ENCODE measurements around the gene SH3PXD2A. TPM values are rescaled to one million over a fixed set of nuclear protein-coding genes. Genes with fewer than 3 reads are reported as not detected.

The SH3PXD2A gene
- total RNA-seq, 5 donors from 2014 or later (not counting 1 experiment from before 2014, with no cell fraction given): 5.8 to 11.8 (median 9.8) TPM

- WGBS (ENCODE audit: insufficient coverage): 97% methylated on average over 4 of the region's 5 CpGs
- ATAC-seq (replicated peaks in 1 of 4) (no peak), DNase-seq (no peak)
- Mint-ChIP-seq H3K4me1 (peaks cover 8 to 13% (median 10%) of the 10 kb centered on the region in 3 donors), H3K36me3 (no peaks in the 10 kb centered on the region), H3K9me3 (no peaks in the 10 kb centered on the region), H3K4me3 (no peak overlapping the region), H3K27me3 (peaks cover 0 to 1% of the 10 kb centered on the region in 2 donors), H3K27ac (no peak overlapping the region)
- no peak overlapping the region for H3K27ac ChIP-seq (ENCODE audit: low read length)
- ChIA-PET POLR2A (no interaction called here), CTCF (interaction anchor here (0.6 to 0.7 kb wide), 2 partner anchors 25 to 365 kb away, joined by 3 read pairs; no protein-coding TSS in a partner anchor)
- H3K27me3 ChIP-seq (replicated peaks in 1 of 2; ENCODE audit: control insufficient read depth in 2 of 2, extremely low read depth in 1 of 2, insufficient read depth in 2 of 2, low read length in 1 of 2): peaks cover 0 to 18% of the 10 kb centered on the region in 2 experiments
- H3K4me1 ChIP-seq (ENCODE audit: control insufficient read depth in 1 of 2, extremely low read depth in 1 of 2, insufficient read depth in 2 of 2, low read length in 2 of 2): peaks cover 3 to 8% of the 10 kb centered on the region in 2 experiments
- peaks cover 0 to 3% of the 10 kb centered on the region in 2 donors for H3K36me3 ChIP-seq (ENCODE audit: control insufficient read depth in 2 of 2, extremely low read depth in 1 of 2, insufficient read depth in 1 of 2, low read length in 1 of 2)
- H3K4me3 ChIP-seq (ENCODE audit: control insufficient read depth in 1 of 2, extremely low read depth in 1 of 2, low read length in 1 of 2): no peak overlapping the region
- no peaks in the 10 kb centered on the region for H3K9me3 ChIP-seq
Observed at GRCh38 chr10:103790580-103790979, 64.8 kb downstream of the SH3PXD2A start.

- Mint-ChIP-seq H3K27ac (peak overlapping the region in 1 of 2 donors; percentile 67), H3K4me1 (peaks cover 8 to 13% (median 10%) of the 10 kb centered on the region in 3 donors), H3K4me3 (no peak overlapping the region), H3K36me3 (no peaks in the 10 kb centered on the region), H3K9me3 (no peaks in the 10 kb centered on the region), H3K27me3 (peaks cover 0 to 1% of the 10 kb centered on the region in 2 donors)
- ChIA-PET POLR2A (interaction anchor here in 1 of 2 donors (0.7 kb wide), 1 partner anchor 115 kb away, joined by 4 read pairs; no protein-coding TSS in a partner anchor), CTCF (interaction anchor here (0.6 to 0.7 kb wide), 2 partner anchors 24 to 364 kb away, joined by 3 read pairs; no protein-coding TSS in a partner anchor)
- peaks cover 0 to 26% of the 10 kb centered on the region in 2 experiments for H3K27me3 ChIP-seq (replicated peaks in 1 of 2; ENCODE audit: control insufficient read depth in 2 of 2, extremely low read depth in 1 of 2, insufficient read depth in 2 of 2, low read length in 1 of 2)
- H3K27ac ChIP-seq (ENCODE audit: low read length): no peak overlapping the region
- H3K36me3 ChIP-seq (ENCODE audit: control insufficient read depth in 2 of 2, extremely low read depth in 1 of 2, insufficient read depth in 1 of 2, low read length in 1 of 2): peaks cover 0 to 3% of the 10 kb centered on the region in 2 donors
- no peaks in the 10 kb centered on the region for H3K9me3 ChIP-seq
- H3K4me1 ChIP-seq (ENCODE audit: control insufficient read depth in 1 of 2, extremely low read depth in 1 of 2, insufficient read depth in 2 of 2, low read length in 2 of 2): peaks cover 3 to 8% of the 10 kb centered on the region in 2 experiments
- DNase-seq: peak in 5 of 35 experiments; percentile 6 to 22 (median 15)
- 38% methylated on average over 2 of the region's 7 CpGs for WGBS (ENCODE audit: insufficient coverage)
- peak overlapping the region in 1 of 2 donors; percentile 7 for H3K4me3 ChIP-seq (ENCODE audit: control insufficient read depth in 1 of 2, extremely low read depth in 1 of 2, low read length in 1 of 2)
- peak; percentile 62 to 76 (median 69) for ATAC-seq (replicated peaks in 1 of 4)
Observed at GRCh38 chr10:103789771-103790201, 65.6 kb downstream of the SH3PXD2A start.

GRCh38 chr10:103789161-103789560, 66.2 kb downstream of the SH3PXD2A start:
- peaks cover 0 to 3% of the 10 kb centered on the region in 2 donors for H3K36me3 ChIP-seq (ENCODE audit: control insufficient read depth in 2 of 2, extremely low read depth in 1 of 2, insufficient read depth in 1 of 2, low read length in 1 of 2)
- no peaks in the 10 kb centered on the region for H3K9me3 ChIP-seq
- no peak overlapping the region for H3K4me3 Mint-ChIP-seq
- no peaks in the 10 kb centered on the region for H3K36me3 Mint-ChIP-seq
- no peak overlapping the region for H3K27ac ChIP-seq (ENCODE audit: low read length)
- ChIA-PET CTCF (interaction anchor here (0.5 to 0.6 kb wide), 2 partner anchors 25 to 68 kb away, joined by 5 to 6 read pairs; no protein-coding TSS in a partner anchor), POLR2A (no interaction called here)
- no peak overlapping the region for H3K4me3 ChIP-seq (ENCODE audit: control insufficient read depth in 1 of 2, extremely low read depth in 1 of 2, low read length in 1 of 2)
- H3K27ac Mint-ChIP-seq: peak overlapping the region; percentile 67 to 68
- ATAC-seq (replicated peaks in 1 of 4) (no peak), DNase-seq (no peak)
- WGBS (ENCODE audit: insufficient coverage): 81% methylated on average over 4 of the region's 6 CpGs
- peaks cover 0 to 32% of the 10 kb centered on the region in 2 experiments for H3K27me3 ChIP-seq (replicated peaks in 1 of 2; ENCODE audit: control insufficient read depth in 2 of 2, extremely low read depth in 1 of 2, insufficient read depth in 2 of 2, low read length in 1 of 2)
- H3K27me3 Mint-ChIP-seq: peaks cover 5% of the 10 kb centered on the region in 2 donors
- peaks cover 8 to 13% (median 10%) of the 10 kb centered on the region in 3 donors for H3K4me1 Mint-ChIP-seq
- no peaks in the 10 kb centered on the region for H3K9me3 Mint-ChIP-seq
- peaks cover 3 to 8% of the 10 kb centered on the region in 2 experiments for H3K4me1 ChIP-seq (ENCODE audit: control insufficient read depth in 1 of 2, extremely low read depth in 1 of 2, insufficient read depth in 2 of 2, low read length in 2 of 2)

GRCh38 chr10:103787331-103787730, 68.0 kb downstream of the SH3PXD2A start:
- Histone ChIP-seq H3K4me1 (ENCODE audit: control insufficient read depth in 1 of 2, extremely low read depth in 1 of 2, insufficient read depth in 2 of 2, low read length in 2 of 2) (peaks cover 3 to 8% of the 10 kb centered on the region in 2 experiments), H3K4me3 (ENCODE audit: control insufficient read depth in 1 of 2, extremely low read depth in 1 of 2, low read length in 1 of 2) (no peak overlapping the region), H3K27ac (ENCODE audit: low read length) (no peak overlapping the region), H3K27me3 (replicated peaks in 1 of 2; ENCODE audit: control insufficient read depth in 2 of 2, extremely low read depth in 1 of 2, insufficient read depth in 2 of 2, low read length in 1 of 2) (peaks cover 0 to 47% of the 10 kb centered on the region in 2 experiments), H3K9me3 (no peaks in the 10 kb centered on the region), H3K36me3 (ENCODE audit: control insufficient read depth in 2 of 2, extremely low read depth in 1 of 2, insufficient read depth in 1 of 2, low read length in 1 of 2) (peaks cover 0 to 3% of the 10 kb centered on the region in 2 donors)
- POLR2A ChIA-PET: no interaction called here
- DNase-seq: no peak
- Mint-ChIP-seq H3K4me3 (no peak overlapping the region), H3K4me1 (peaks cover 8 to 13% (median 8%) of the 10 kb centered on the region in 3 donors), H3K27ac (no peak overlapping the region), H3K36me3 (no peaks in the 10 kb centered on the region), H3K27me3 (peaks cover 5 to 11% of the 10 kb centered on the region in 2 donors), H3K9me3 (no peaks in the 10 kb centered on the region)
- CTCF ChIA-PET: no interaction called here
- ATAC-seq (replicated peaks in 1 of 4): no peak
- 90% methylated on average over 3 of the region's 3 CpGs for WGBS (ENCODE audit: insufficient coverage)

- CTCF ChIA-PET: interaction anchor here in 1 of 2 donors (0.7 kb wide), 1 partner anchor 13 kb away, joined by 3 read pairs; no protein-coding TSS in a partner anchor
- POLR2A ChIA-PET: no interaction called here
- peaks cover 8 to 15% (median 11%) of the 10 kb centered on the region in 3 donors for H3K4me1 Mint-ChIP-seq
- no peak overlapping the region for H3K4me3 ChIP-seq (ENCODE audit: control insufficient read depth in 1 of 2, extremely low read depth in 1 of 2, low read length in 1 of 2)
- peaks cover 5 to 11% of the 10 kb centered on the region in 2 donors for H3K27me3 Mint-ChIP-seq
- no peaks in the 10 kb centered on the region for H3K36me3 Mint-ChIP-seq
- no peak overlapping the region for H3K27ac ChIP-seq (ENCODE audit: low read length)
- H3K27ac Mint-ChIP-seq: no peak overlapping the region
- H3K27me3 ChIP-seq (replicated peaks in 1 of 2; ENCODE audit: control insufficient read depth in 2 of 2, extremely low read depth in 1 of 2, insufficient read depth in 2 of 2, low read length in 1 of 2): peaks cover 0 to 47% of the 10 kb centered on the region in 2 experiments
- H3K9me3 ChIP-seq: no peaks in the 10 kb centered on the region
- peaks cover 0 to 3% of the 10 kb centered on the region in 2 donors for H3K36me3 ChIP-seq (ENCODE audit: control insufficient read depth in 2 of 2, extremely low read depth in 1 of 2, insufficient read depth in 1 of 2, low read length in 1 of 2)
- H3K4me3 Mint-ChIP-seq: no peak overlapping the region
- H3K9me3 Mint-ChIP-seq: no peaks in the 10 kb centered on the region
- peaks cover 3 to 8% of the 10 kb centered on the region in 2 experiments for H3K4me1 ChIP-seq (ENCODE audit: control insufficient read depth in 1 of 2, extremely low read depth in 1 of 2, insufficient read depth in 2 of 2, low read length in 2 of 2)
- DNase-seq (no peak), ATAC-seq (replicated peaks in 1 of 4) (no peak)
- WGBS (ENCODE audit: insufficient coverage): 43% methylated on average over 1 of the region's 4 CpGs
Observed at GRCh38 chr10:103786020-103786419, 69.4 kb downstream of the SH3PXD2A start.

GRCh38 chr10:103784723-103785418, 70.5 kb downstream of the SH3PXD2A start:
- ChIA-PET CTCF (no interaction called here), POLR2A (no interaction called here)
- H3K27ac ChIP-seq (ENCODE audit: low read length): no peak overlapping the region
- Mint-ChIP-seq H3K4me3 (no peak overlapping the region), H3K4me1 (peaks cover 8 to 17% (median 10%) of the 10 kb centered on the region in 3 donors), H3K27me3 (peaks cover 5 to 11% of the 10 kb centered on the region in 2 donors), H3K36me3 (no peaks in the 10 kb centered on the region), H3K27ac (no peak overlapping the region), H3K9me3 (no peaks in the 10 kb centered on the region)
- 67% methylated on average over 8 of the region's 9 CpGs for WGBS (ENCODE audit: insufficient coverage)
- DNase-seq (no peak), ATAC-seq (replicated peaks in 1 of 4) (no peak)
- H3K36me3 ChIP-seq (ENCODE audit: control insufficient read depth in 2 of 2, extremely low read depth in 1 of 2, insufficient read depth in 1 of 2, low read length in 1 of 2): peaks cover 0 to 3% of the 10 kb centered on the region in 2 donors
- peaks cover 3 to 7% of the 10 kb centered on the region in 2 experiments for H3K4me1 ChIP-seq (ENCODE audit: control insufficient read depth in 1 of 2, extremely low read depth in 1 of 2, insufficient read depth in 2 of 2, low read length in 2 of 2)
- peaks cover 0 to 51% of the 10 kb centered on the region in 2 experiments for H3K27me3 ChIP-seq (replicated peaks in 1 of 2; ENCODE audit: control insufficient read depth in 2 of 2, extremely low read depth in 1 of 2, insufficient read depth in 2 of 2, low read length in 1 of 2)
- H3K4me3 ChIP-seq (ENCODE audit: control insufficient read depth in 1 of 2, extremely low read depth in 1 of 2, low read length in 1 of 2): no peak overlapping the region
- no peaks in the 10 kb centered on the region for H3K9me3 ChIP-seq

Data from T-cell (primary cell).